HG03095 (cell line): ENCODE results near the gene PDCL2.
"Not testable (repeated sequence)": the region's sequence is repeated elsewhere in the genome, so short reads cannot be mapped to it uniquely, and the experiment has no call there.

Experiments
- ATAC-seq: cut with Tn5 transposase; IDR thresholded peaks from one replicate; pipeline ENCODE4 v1.9.1; 2021; ENCODE audit warnings: moderate library complexity; ENCODE audit not compliant: unreplicated experiment

PDCL2 gene

GRCh38 chr4:55598641-55599040 lies 6.6 kb upstream of the PDCL2 start:
- no peak for ATAC-seq

GRCh38 chr4:55588160-55588559 lies 3.9 kb downstream of the PDCL2 start:
- no peak for ATAC-seq

- not testable (repeated sequence) for ATAC-seq
These were observed 9.3 kb downstream of the PDCL2 start for GRCh38 chr4:55582773-55583172.

GRCh38 chr4:55578341-55579010 lies 13.6 kb downstream of the PDCL2 start:
- no peak for ATAC-seq

- ATAC-seq: no peak
These were observed 16.5 kb downstream of the PDCL2 start for GRCh38 chr4:55575513-55575912.

GRCh38 chr4:55574252-55574651 lies 17.8 kb downstream of the PDCL2 start:
- no peak for ATAC-seq

- no peak for ATAC-seq
These were observed 20.2 kb downstream of the PDCL2 start for GRCh38 chr4:55571806-55572205.

- ATAC-seq: peak; percentile 66
These were observed 23.0 kb downstream of the PDCL2 start for GRCh38 chr4:55568905-55569504.

GRCh38 chr4:55561889-55562288 lies 30.2 kb downstream of the PDCL2 start:
- peak; percentile 99 for ATAC-seq

GRCh38 chr4:55560096-55560495 lies 31.9 kb downstream of the PDCL2 start:
- no peak for ATAC-seq

GRCh38 chr4:55554453-55555030 lies 37.5 kb downstream of the PDCL2 start:
- ATAC-seq: no peak

- ATAC-seq: no peak
These were observed 38.4 kb downstream of the PDCL2 start for GRCh38 chr4:55553441-55554201.

- not testable (repeated sequence) for ATAC-seq
These were observed 40.1 kb downstream of the PDCL2 start for GRCh38 chr4:55551964-55552363.

- no peak for ATAC-seq
These were observed 42.2 kb downstream of the PDCL2 start for GRCh38 chr4:55549888-55550287.

GRCh38 chr4:55547918-55548317 lies 44.1 kb downstream of the PDCL2 start:
- no peak for ATAC-seq

GRCh38 chr4:55547466-55547770 lies 44.6 kb downstream of the PDCL2 start:
- no peak for ATAC-seq

GRCh38 chr4:55546756-55547465 lies 45.1 kb downstream of the PDCL2 start, which contains the start of gene CLOCK:
Gene CLOCK, minus strand, starts transcription at chr4:55546909. Its CDS starts 64,124 bp downstream, at chr4:55482785.
- peak; percentile 74 for ATAC-seq

- ATAC-seq: peak; percentile 47
These were observed 45.6 kb downstream of the PDCL2 start for GRCh38 chr4:55546506-55546755.

- ATAC-seq: peak; percentile 40
These were observed 46.2 kb downstream of the PDCL2 start for GRCh38 chr4:55545641-55546505.

- ATAC-seq: no peak
These were observed 46.9 kb downstream of the PDCL2 start for GRCh38 chr4:55545151-55545550.
